Right cardiac atrium (tissue), 5 donors: ENCODE results near the gene TMEM54. TPM values are rescaled to one million over a fixed set of nuclear protein-coding genes. Genes with fewer than 3 reads are reported as not detected.
A peak's percentile ranks its signal among the peaks of the same experiment; 100 is the strongest.

Source experiments
- ATAC-seq, 2 donors: fragments of 200-7000 bp; cut with Tn5 transposase; one replicate each; pipeline versions ENCODE4 v1.8.0 to v1.9.1; 2020; ENCODE audit warnings: moderate library complexity in 2 of 2, mild to moderate bottlenecking in 1 of 2
- DNase-seq, 3 donors: peaks; one replicate each; pipeline ENCODE4 v3.0.0-alpha.2; 2020
- H3K27ac ChIP-seq: one replicate; pipeline ENCODE4 v1.5.1; 2013; ENCODE audit warnings: mild to moderate bottlenecking, low read length, control low read depth, moderate library complexity
- H3K27me3 ChIP-seq: one replicate; pipeline ENCODE4 v1.6.1; 2013; ENCODE audit not compliant: control insufficient read depth, insufficient read depth
- H3K4me1 ChIP-seq: one replicate; pipeline ENCODE4 v1.6.1; 2013; ENCODE audit warnings: low read length; ENCODE audit not compliant: control insufficient read depth, insufficient read depth
- H3K4me3 ChIP-seq: one replicate; pipeline ENCODE4 v1.5.1; 2013; ENCODE audit warnings: low read length, control low read depth
- H3K9me3 ChIP-seq: one replicate; pipeline ENCODE4 v1.6.1; 2013; ENCODE audit warnings: low read length; ENCODE audit not compliant: control insufficient read depth
- WGBS: extraction: QIAGEN DNeasy Blood & Tissue Kit; methylation state at CpG from one replicate; pipeline ENCODE4 v1.1.7; 2013; 5-methylcytosine and 5-hydroxymethylcytosine counted together
- intact Hi-C, 4 donors: fragments of 100-400 bp; cut with DNase I; formaldehyde crosslinking; loops; one replicate each; pipeline versions ENCODE4 v1.11.0 to v1.14.0; 2022 to 2023
- polyA plus RNA-seq: library from polyadenylated mRNA; stranded (reverse); fragments of 200-250 nt; gene quantifications from one replicate; pipeline ENCODE4 v1.2.3, GENCODE V29; 2013
- total RNA-seq, 4 donors: library from RNA; stranded (reverse); fragmentation: NEBNext Ultra II Directional; extraction: Animal tissue kit (Norgen Biotek cat#: 25700); gene quantifications; one replicate each; pipeline ENCODE4 v1.2.1, GENCODE V29; 2021
- donor health status: healthy with polysubstance abuse.
- donor health status: DM: no; HTN: yes; CAD: no.
- donor health status: DM: no; HTN: no; CAD: no.
- donor health status: DM: no; HTN: yes; CAD: no; lungs with severe emphysema.
- donor health status: DM: yes; HTN: yes; CAD: no.

The TMEM54 gene
- total and polyA plus RNA-seq, 5 donors = 7.8 to 11.6 (median 9.1) TPM

- ATAC-seq = no peak
- no peaks in the 10 kb centered on the region for H3K9me3 ChIP-seq
- intact Hi-C loops = no loop called here
- no peak overlapping the region for H3K27ac ChIP-seq
- peak in 1 of 3 donors; percentile 21 for DNase-seq
- H3K4me1 ChIP-seq = no peaks in the 10 kb centered on the region
- no peaks in the 10 kb centered on the region for H3K27me3 ChIP-seq
- no peak overlapping the region for H3K4me3 ChIP-seq
- WGBS = 71% methylated on average over 8 of the region's 8 CpGs
These were observed 7.1 kb downstream of the TMEM54 start for GRCh38 chr1:32894019-32894600.

- Histone ChIP-seq H3K4me3 (peak overlapping the region; percentile 29), H3K27me3 (no peaks in the 10 kb centered on the region), H3K4me1 (no peaks in the 10 kb centered on the region), H3K27ac (no peak overlapping the region), H3K9me3 (no peaks in the 10 kb centered on the region)
- intact Hi-C loops = no loop called here
- DNase-seq (peak; percentile 53 to 77 (median 77)), ATAC-seq (peak; percentile 55 to 64)
- WGBS = 2% methylated on average over 58 of the region's 58 CpGs
These were observed 7.8 kb downstream of the TMEM54 start for GRCh38 chr1:32893198-32894018.

- H3K27ac ChIP-seq = no peak overlapping the region
- peak overlapping the region; percentile 29 for H3K4me3 ChIP-seq
- ATAC-seq = peak; percentile 23 to 24
- H3K27me3 ChIP-seq = no peaks in the 10 kb centered on the region
- peak in 1 of 3 donors; percentile 66 for DNase-seq
- no peaks in the 10 kb centered on the region for H3K4me1 ChIP-seq
- intact Hi-C loops = no loop called here
- H3K9me3 ChIP-seq = no peaks in the 10 kb centered on the region
- 19% methylated on average over 49 of the region's 49 CpGs for WGBS
These were observed 8.6 kb downstream of the TMEM54 start for GRCh38 chr1:32892368-32893197.

- intact Hi-C loops = no loop called here
- ATAC-seq = no peak
- DNase-seq = no peak
- 94% methylated on average over 3 of the region's 3 CpGs for WGBS
- Histone ChIP-seq H3K4me3 (no peak overlapping the region), H3K9me3 (no peaks in the 10 kb centered on the region), H3K4me1 (no peaks in the 10 kb centered on the region), H3K27ac (no peak overlapping the region), H3K27me3 (no peaks in the 10 kb centered on the region)
These were observed 9.6 kb downstream of the TMEM54 start for GRCh38 chr1:32891630-32892029.

GRCh38 chr1:32891241-32891570 is 10.0 kb downstream of the TMEM54 start:
- DNase-seq = no peak

GRCh38 chr1:32890516-32891240 is 10.5 kb downstream of the TMEM54 start:
- no peak for ATAC-seq
- 88% methylated on average over 7 of the region's 7 CpGs for WGBS
- no peaks in the 10 kb centered on the region for H3K27me3 ChIP-seq
- intact Hi-C loops = no loop called here
- no peaks in the 10 kb centered on the region for H3K4me1 ChIP-seq
- H3K9me3 ChIP-seq = no peaks in the 10 kb centered on the region
- no peak overlapping the region for H3K27ac ChIP-seq
- H3K4me3 ChIP-seq = no peak overlapping the region
- DNase-seq = no peak

More at GRCh38 chr1:32891241-32891570, 10.0 kb downstream of the TMEM54 start:
- no peaks in the 10 kb centered on the region for H3K4me1 ChIP-seq
- H3K27ac ChIP-seq = no peak overlapping the region
- no peak overlapping the region for H3K4me3 ChIP-seq
- intact Hi-C loops = no loop called here
- ATAC-seq = no peak
- H3K9me3 ChIP-seq = no peaks in the 10 kb centered on the region
- no peaks in the 10 kb centered on the region for H3K27me3 ChIP-seq
- 95% methylated on average over 1 of the region's 1 CpG for WGBS

GRCh38 chr1:32889731-32890278 is 11.4 kb downstream of the TMEM54 start:
- H3K27ac ChIP-seq = no peak overlapping the region

GRCh38 chr1:32888677-32889420 is 12.3 kb downstream of the TMEM54 start:
- H3K4me3 ChIP-seq = no peak overlapping the region
- no peaks in the 10 kb centered on the region for H3K27me3 ChIP-seq
- 90% methylated on average over 24 of the region's 24 CpGs for WGBS
- ATAC-seq (no peak), DNase-seq (peak in 1 of 3 donors; percentile 47)
- H3K9me3 ChIP-seq = no peaks in the 10 kb centered on the region
- H3K4me1 ChIP-seq = no peaks in the 10 kb centered on the region
- intact Hi-C loops = no loop called here
- H3K27ac ChIP-seq = no peak overlapping the region

More at GRCh38 chr1:32889731-32890278, 11.4 kb downstream of the TMEM54 start:
- WGBS = 77% methylated on average over 3 of the region's 3 CpGs
- intact Hi-C loops = no loop called here
- Histone ChIP-seq H3K9me3 (no peaks in the 10 kb centered on the region), H3K27me3 (no peaks in the 10 kb centered on the region), H3K4me1 (no peaks in the 10 kb centered on the region), H3K4me3 (no peak overlapping the region)
- DNase-seq (no peak), ATAC-seq (no peak)

GRCh38 chr1:32888134-32888533 is 13.1 kb downstream of the TMEM54 start:
- no peak for ATAC-seq
- no peak for DNase-seq
- intact Hi-C loops = no loop called here
- WGBS = 74% methylated on average over 3 of the region's 3 CpGs
- Histone ChIP-seq H3K4me3 (no peak overlapping the region), H3K9me3 (no peaks in the 10 kb centered on the region), H3K27ac (no peak overlapping the region), H3K27me3 (no peaks in the 10 kb centered on the region), H3K4me1 (no peaks in the 10 kb centered on the region)

GRCh38 chr1:32887623-32888022 is 13.6 kb downstream of the TMEM54 start:
- ATAC-seq (no peak), DNase-seq (peak in 1 of 3 donors; percentile 26)
- H3K9me3 ChIP-seq = no peaks in the 10 kb centered on the region
- H3K4me3 ChIP-seq = no peak overlapping the region
- H3K27me3 ChIP-seq = no peaks in the 10 kb centered on the region
- H3K27ac ChIP-seq = no peak overlapping the region
- 74% methylated on average over 12 of the region's 12 CpGs for WGBS
- H3K4me1 ChIP-seq = no peaks in the 10 kb centered on the region
- intact Hi-C loops = no loop called here
